ENCODE measurements around the gene GUCY2C.

The GUCY2C gene

GRCh38 chr12:14611640-14612203, 84.7 kb downstream of the GUCY2C start:
- no peaks in the 10 kb centered on the region for H3K4me1 Mint-ChIP-seq
- TF ChIP-seq CTCF (IDR thresholded peaks at IDR 0.05) = no peak
- DNase-seq = no peak
- no peak overlapping the region for H3K4me3 Mint-ChIP-seq
- H3K36me3 Mint-ChIP-seq (ENCODE audit: low read depth) = peaks cover 23% of the 10 kb centered on the region
- H3K9me3 Mint-ChIP-seq = peaks cover 47% of the 10 kb centered on the region
- no peaks in the 10 kb centered on the region for H3K27me3 Mint-ChIP-seq (ENCODE audit: low read depth, poor library complexity)
- H3K27ac Mint-ChIP-seq = no peak overlapping the region

GRCh38 chr12:14607568-14607967, 88.8 kb downstream of the GUCY2C start:
- Mint-ChIP-seq H3K27me3 (ENCODE audit: low read depth, poor library complexity) (peaks cover 3% of the 10 kb centered on the region), H3K27ac (no peak overlapping the region), H3K9me3 (peaks cover 84% of the 10 kb centered on the region), H3K4me1 (no peaks in the 10 kb centered on the region), H3K36me3 (ENCODE audit: low read depth) (peaks cover 34% of the 10 kb centered on the region), H3K4me3 (no peak overlapping the region)
- TF ChIP-seq CTCF (IDR thresholded peaks at IDR 0.05) = no peak
- DNase-seq = no peak

GRCh38 chr12:14605401-14605989, 90.9 kb downstream of the GUCY2C start:
- Mint-ChIP-seq H3K4me3 (no peak overlapping the region), H3K4me1 (no peaks in the 10 kb centered on the region), H3K9me3 (peaks cover 78% of the 10 kb centered on the region), H3K27ac (no peak overlapping the region), H3K27me3 (ENCODE audit: low read depth, poor library complexity) (peaks cover 3% of the 10 kb centered on the region), H3K36me3 (ENCODE audit: low read depth) (peaks cover 25% of the 10 kb centered on the region)
- TF ChIP-seq CTCF (IDR thresholded peaks at IDR 0.05) = no peak
- no peak for DNase-seq

GRCh38 chr12:14601692-14602478, 94.5 kb downstream of the GUCY2C start:
- no peak for DNase-seq
- Mint-ChIP-seq H3K27me3 (ENCODE audit: low read depth, poor library complexity) (peaks cover 7% of the 10 kb centered on the region), H3K36me3 (ENCODE audit: low read depth) (peaks cover 19% of the 10 kb centered on the region), H3K4me1 (no peaks in the 10 kb centered on the region), H3K27ac (no peak overlapping the region), H3K9me3 (peaks cover 70% of the 10 kb centered on the region), H3K4me3 (no peak overlapping the region)
- no peak for TF ChIP-seq CTCF (IDR thresholded peaks at IDR 0.05)

DNA sequence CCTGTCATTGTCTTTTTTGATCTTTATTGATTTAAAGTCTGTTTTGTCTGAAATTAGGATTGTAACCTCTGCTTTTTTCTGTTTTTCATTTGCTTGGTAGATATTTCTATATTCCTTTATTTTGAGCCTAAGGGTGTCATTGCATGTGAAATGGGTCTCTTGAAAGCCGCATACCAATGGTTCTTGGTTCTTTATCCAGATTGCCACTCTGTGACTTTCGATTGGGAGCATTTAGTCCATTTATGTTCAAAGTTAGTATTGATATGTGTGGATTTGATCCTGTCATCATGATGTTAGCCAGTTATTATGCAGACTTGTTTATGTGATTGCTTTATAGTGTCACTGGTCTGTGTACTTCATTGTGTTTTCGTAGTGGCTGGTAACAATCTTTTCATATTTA, 98.9 kb downstream of the GUCY2C start:
- Mint-ChIP-seq H3K27ac (no peak overlapping the region), H3K36me3 (ENCODE audit: low read depth) (peaks cover 6% of the 10 kb centered on the region), H3K9me3 (peaks cover 54% of the 10 kb centered on the region), H3K27me3 (ENCODE audit: low read depth, poor library complexity) (peaks cover 3% of the 10 kb centered on the region), H3K4me3 (no peak overlapping the region), H3K4me1 (no peaks in the 10 kb centered on the region)
- no peak for TF ChIP-seq CTCF (IDR thresholded peaks at IDR 0.05)
- no peak for DNase-seq

All from nephron progenitor cell (in vitro differentiated cells).